NB4 (cell line): ENCODE data around the gene SLC16A13.
A peak's percentile ranks its signal among the peaks of the same experiment; 100 is the strongest.

ENCODE experiments used
- DNase-seq: peaks from one replicate; pipeline ENCODE4 v3.0.0; 2010; ENCODE audit warnings: low read depth
- H3K4me3 ChIP-seq: one replicate; pipeline ENCODE4 v1.5.1; 2011; ENCODE audit warnings: mild to moderate bottlenecking, low read depth, low read length, moderate library complexity
- MYC ChIP-seq: IDR thresholded peaks from 2 replicates; pipeline ENCODE4 v1.6.1; 2011; ENCODE audit warnings: low read depth, low read length
- POLR2A ChIP-seq: IDR thresholded peaks from 2 replicates; pipeline ENCODE4 v1.6.1; 2011; ENCODE audit warnings: mild to moderate bottlenecking; ENCODE audit not compliant: insufficient read length; ENCODE audit errors: extremely low read depth
- TF ChIP-seq, protein P1 (sequence below): IDR thresholded peaks from one replicate; pipeline ENCODE4 v1.5.1; 2012; ENCODE audit warnings: low read depth, low read length
- TF ChIP-seq, protein P2 (sequence below): IDR thresholded peaks from 2 replicates; pipeline ENCODE4 v1.6.1; 2011; ENCODE audit warnings: low read depth, low read length

The SLC16A13 gene

DNA sequence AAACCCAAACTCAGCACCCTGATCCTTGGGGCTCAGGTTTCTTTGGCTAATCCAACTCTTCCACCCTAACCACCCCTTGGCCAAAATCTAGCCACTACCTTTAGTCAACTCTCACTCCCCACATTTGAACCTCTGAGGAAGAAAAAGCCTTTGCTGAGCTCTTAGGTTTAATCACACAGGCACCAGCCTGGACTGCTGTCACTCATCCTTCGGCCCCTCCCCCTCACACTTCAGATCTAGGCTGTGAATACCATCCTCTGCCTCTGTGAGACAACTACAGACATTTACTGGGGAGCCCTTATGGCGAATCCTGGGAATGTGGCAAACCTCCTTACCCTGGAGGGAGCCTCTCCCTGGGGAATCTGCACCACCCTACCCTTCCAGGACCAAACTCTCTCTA, 28.7 kb upstream of the SLC16A13 start:
- TF ChIP-seq MYC (no peak), POLR2A (no peak)
- TF ChIP-seq, protein P1, sequence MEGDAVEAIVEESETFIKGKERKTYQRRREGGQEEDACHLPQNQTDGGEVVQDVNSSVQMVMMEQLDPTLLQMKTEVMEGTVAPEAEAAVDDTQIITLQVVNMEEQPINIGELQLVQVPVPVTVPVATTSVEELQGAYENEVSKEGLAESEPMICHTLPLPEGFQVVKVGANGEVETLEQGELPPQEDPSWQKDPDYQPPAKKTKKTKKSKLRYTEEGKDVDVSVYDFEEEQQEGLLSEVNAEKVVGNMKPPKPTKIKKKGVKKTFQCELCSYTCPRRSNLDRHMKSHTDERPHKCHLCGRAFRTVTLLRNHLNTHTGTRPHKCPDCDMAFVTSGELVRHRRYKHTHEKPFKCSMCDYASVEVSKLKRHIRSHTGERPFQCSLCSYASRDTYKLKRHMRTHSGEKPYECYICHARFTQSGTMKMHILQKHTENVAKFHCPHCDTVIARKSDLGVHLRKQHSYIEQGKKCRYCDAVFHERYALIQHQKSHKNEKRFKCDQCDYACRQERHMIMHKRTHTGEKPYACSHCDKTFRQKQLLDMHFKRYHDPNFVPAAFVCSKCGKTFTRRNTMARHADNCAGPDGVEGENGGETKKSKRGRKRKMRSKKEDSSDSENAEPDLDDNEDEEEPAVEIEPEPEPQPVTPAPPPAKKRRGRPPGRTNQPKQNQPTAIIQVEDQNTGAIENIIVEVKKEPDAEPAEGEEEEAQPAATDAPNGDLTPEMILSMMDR, result no peak
- TF ChIP-seq, protein P2, sequence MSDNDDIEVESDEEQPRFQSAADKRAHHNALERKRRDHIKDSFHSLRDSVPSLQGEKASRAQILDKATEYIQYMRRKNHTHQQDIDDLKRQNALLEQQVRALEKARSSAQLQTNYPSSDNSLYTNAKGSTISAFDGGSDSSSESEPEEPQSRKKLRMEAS, result no peak
- DNase-seq, result no peak

GRCh38 chr17:7010523-7010922, 25.3 kb upstream of the SLC16A13 start:
- peak overlapping the region; percentile 91 for H3K4me3 ChIP-seq
- DNase-seq, result peak; percentile 68
- TF ChIP-seq MYC (no peak), POLR2A (no peak)
- TF ChIP-seq, protein P2, result no peak
- TF ChIP-seq, protein P1, result no peak

More for the DNA sequence above, 28.7 kb upstream of the SLC16A13 start:
- H3K4me3 ChIP-seq, result no peak overlapping the region

- H3K4me3 ChIP-seq, result peak overlapping the region; percentile 91
- TF ChIP-seq, protein P1, result no peak
- no peak for DNase-seq
These were observed 24.4 kb upstream of the SLC16A13 start for GRCh38 chr17:7011415-7011814.

DNA sequence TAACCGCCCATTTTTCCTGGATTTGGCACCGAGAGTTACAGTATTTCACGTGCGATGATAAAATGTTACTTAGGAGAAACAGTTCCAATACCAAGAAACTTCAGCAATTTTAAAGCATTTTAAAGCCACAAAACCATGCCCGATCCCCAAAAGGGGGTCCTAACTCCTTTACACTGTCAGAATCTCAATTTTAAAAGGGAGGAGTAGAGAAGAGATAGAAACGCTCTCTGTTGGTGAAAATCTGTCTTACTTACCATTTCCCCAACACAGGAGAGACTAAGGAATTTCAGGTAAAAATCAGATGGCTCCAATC, 23.9 kb upstream of the SLC16A13 start:
- DNase-seq, result no peak
- TF ChIP-seq POLR2A (no peak), MYC (no peak)
- TF ChIP-seq, protein P2, result no peak
- TF ChIP-seq, protein P1, result no peak
- H3K4me3 ChIP-seq, result peak overlapping the region; percentile 91

DNA sequence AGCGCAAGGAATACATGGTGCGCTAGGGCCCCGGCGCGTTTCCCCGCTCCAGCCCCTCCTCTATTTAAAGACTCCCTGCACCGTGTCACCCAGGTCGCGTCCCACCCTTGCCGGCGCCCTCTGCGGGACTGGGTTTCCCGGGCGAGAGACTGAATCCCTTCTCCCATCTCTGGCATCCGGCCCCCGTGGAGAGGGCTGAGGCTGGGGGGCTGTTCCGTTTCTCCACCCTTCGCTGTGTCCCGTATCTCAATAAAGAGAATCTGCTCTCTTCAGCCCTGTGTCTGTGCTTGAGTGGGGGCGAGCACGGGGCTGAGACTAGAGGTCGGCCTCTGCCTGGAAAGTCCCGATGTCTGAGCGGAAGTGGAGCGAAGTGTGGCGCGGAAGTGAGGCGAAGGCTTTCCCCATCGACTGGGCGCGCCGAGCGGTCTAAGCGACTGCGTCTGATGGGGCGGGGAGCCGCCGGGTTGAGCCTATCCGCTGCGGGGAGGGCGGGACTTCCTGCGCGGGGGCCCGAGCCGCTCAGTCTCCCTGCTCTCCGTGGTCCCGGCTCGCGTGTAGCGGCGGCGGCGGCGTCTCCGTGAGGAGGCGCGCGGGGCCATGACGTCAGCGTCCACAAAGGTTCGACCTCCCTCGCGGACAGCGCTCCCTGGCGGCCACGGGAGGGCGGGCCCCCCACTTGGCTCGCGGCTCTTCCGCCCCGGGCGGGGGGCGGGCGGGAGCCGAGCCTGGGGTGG, 21.4 kb upstream of the SLC16A13 start:
- TF ChIP-seq MYC (peak; percentile 10; the same call in 1 of the 2 replicates), POLR2A (peak; percentile 89)
- TF ChIP-seq, protein P1, result no peak
- TF ChIP-seq, protein P2, result no peak; the same call in 1 of the 2 replicates
- H3K4me3 ChIP-seq, result peak overlapping the region; percentile 91
- DNase-seq, result peak; percentile 94
